NCI-H1436 treated with DMSO at 0.1 percent for 48 hours (cell line): Measurements from ENCODE around the gene SLC38A1.

Experiments
- DNase-seq: peaks from one replicate; lab custom pipeline; 2025; lab: John Stamatoyannopoulos, UW

Gene SLC38A1

DNA sequence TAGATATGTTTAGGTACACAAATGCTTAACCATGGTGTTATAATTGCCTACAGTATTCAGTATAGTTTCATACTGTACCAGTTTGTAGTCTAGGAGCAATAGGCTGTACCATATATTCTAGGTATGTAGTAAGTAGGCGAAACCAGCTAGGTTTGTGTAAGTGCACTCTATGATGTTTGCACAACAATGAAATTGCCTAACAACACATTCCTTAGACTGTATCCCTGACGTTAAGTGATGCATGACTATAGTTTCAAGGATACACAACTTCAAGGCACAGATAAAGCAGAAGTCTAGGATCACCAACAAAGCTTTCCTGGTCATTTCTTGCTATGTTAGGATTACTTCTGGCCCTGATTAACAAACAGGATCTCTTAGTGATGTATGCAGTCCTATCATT, 135.1 kb downstream of the SLC38A1 start:
- no peak for DNase-seq
